ENCODE results near the gene FLOT1. TPM values are rescaled to one million over a fixed set of nuclear protein-coding genes. Genes with fewer than 3 reads are reported as not detected.

Gene FLOT1
- total RNA-seq, 1 experiment from 2014 or later: 176 TPM

GRCh38 chr6:30774701-30775100 is 32.2 kb upstream of the FLOT1 start:
- Histone ChIP-seq H3K4me1 (ENCODE audit: control insufficient read depth, insufficient read depth, low read length) (peaks cover 34% of the 10 kb centered on the region), H3K9me3 (ENCODE audit: control insufficient read depth, insufficient read depth, low read depth, low read length) (no peaks in the 10 kb centered on the region), H3K27me3 (ENCODE audit: control insufficient read depth, insufficient read depth, low read length) (no peaks in the 10 kb centered on the region), H3K27ac (ENCODE audit: low read length) (peak overlapping the region; percentile 14; the same call in 1 of the 2 replicates), H3K36me3 (ENCODE audit: control insufficient read depth, insufficient read depth, low read length) (no peaks in the 10 kb centered on the region), H3K4me3 (ENCODE audit: low read depth in 2 of 2, low read length in 2 of 2) (no peak overlapping the region)
- TF ChIP-seq TCF7L2 (IDR thresholded peaks at IDR 0.05; ENCODE audit: low read depth, low read length) (no peak), POLR2AphosphoS5 (IDR thresholded peaks at IDR 0.05; ENCODE audit: low read depth, low read length) (no peak), CTCF (IDR thresholded peaks at IDR 0.05) (no peak), REST (IDR thresholded peaks at IDR 0.05; ENCODE audit: insufficient read depth in 1 of 2, low read depth in 2 of 2, low read length in 1 of 2) (no peak), SIN3A (IDR thresholded peaks at IDR 0.05; ENCODE audit: borderline replicate concordance, insufficient read depth, low read depth, low read length) (no peak)
- in situ Hi-C loops (cut with HindIII; ENCODE audit: low pct_unique_long_range_greater_than_20kb, low sequenced_read_pairs): no loop called here
- intact Hi-C loops (cut with micrococcal nuclease; ENCODE audit: unreplicated experiment): no loop called here
- no peak for DNase-seq (ENCODE audit: low read depth, low spot score)
- CTCF ChIA-PET: interaction anchor here (0.5 kb wide), 1 partner anchor 15 kb away, joined by 3 read pairs; no protein-coding TSS in a partner anchor
- BruUV-seq (replicated peaks): no TSS peak
- ATAC-seq: no peak
- POLR2A ChIA-PET: interaction anchor here (0.6 to 0.7 kb wide), 2 partner anchors 13 to 28 kb away, joined by 4 to 5 read pairs; no protein-coding TSS in a partner anchor

GRCh38 chr6:30770592-30770991 is 28.1 kb upstream of the FLOT1 start:
- ChIA-PET CTCF (no interaction called here), POLR2A (no interaction called here)
- Histone ChIP-seq H3K27ac (ENCODE audit: low read length) (peak overlapping the region; percentile 85), H3K9me3 (ENCODE audit: control insufficient read depth, insufficient read depth, low read depth, low read length) (no peaks in the 10 kb centered on the region), H3K36me3 (ENCODE audit: control insufficient read depth, insufficient read depth, low read length) (no peaks in the 10 kb centered on the region), H3K27me3 (ENCODE audit: control insufficient read depth, insufficient read depth, low read length) (no peaks in the 10 kb centered on the region), H3K4me1 (ENCODE audit: control insufficient read depth, insufficient read depth, low read length) (peaks cover 36% of the 10 kb centered on the region), H3K4me3 (ENCODE audit: low read depth in 2 of 2, low read length in 2 of 2) (no peak overlapping the region)
- ATAC-seq (no peak), DNase-seq (ENCODE audit: low read depth, low spot score) (no peak)
- no peak for TF ChIP-seq SIN3A (IDR thresholded peaks at IDR 0.05; ENCODE audit: borderline replicate concordance, insufficient read depth, low read depth, low read length)
- in situ Hi-C loops (cut with HindIII; ENCODE audit: low pct_unique_long_range_greater_than_20kb, low sequenced_read_pairs) (no loop called here), intact Hi-C loops (cut with micrococcal nuclease; ENCODE audit: unreplicated experiment) (no loop called here)
- BruUV-seq (replicated peaks): no TSS peak

- intact Hi-C loops (cut with micrococcal nuclease; ENCODE audit: unreplicated experiment): no loop called here
- no peak overlapping the region for H3K4me3 ChIP-seq (ENCODE audit: low read depth in 2 of 2, low read length in 2 of 2)
- H3K4me1 ChIP-seq (ENCODE audit: control insufficient read depth, insufficient read depth, low read length): peaks cover 36% of the 10 kb centered on the region
Observed at GRCh38 chr6:30769853-30770524, 27.5 kb upstream of the FLOT1 start.

More at GRCh38 chr6:30769853-30770524, 27.5 kb upstream of the FLOT1 start:
- peak overlapping the region; percentile 85 for H3K27ac ChIP-seq (ENCODE audit: low read length)
- ATAC-seq (peak; percentile 17), DNase-seq (ENCODE audit: low read depth, low spot score) (no peak)
- ChIA-PET POLR2A (interaction anchor here (0.6 to 1.4 kb wide), 2 partner anchors 9 to 516 kb away, joined by 4 read pairs; no protein-coding TSS in a partner anchor), CTCF (interaction anchor here (1.3 kb wide), 2 partner anchors 25 to 50 kb away, joined by 3 to 6 read pairs; partner anchors contain the start of gene IER3)
- H3K27me3 ChIP-seq (ENCODE audit: control insufficient read depth, insufficient read depth, low read length): no peaks in the 10 kb centered on the region
- H3K36me3 ChIP-seq (ENCODE audit: control insufficient read depth, insufficient read depth, low read length): no peaks in the 10 kb centered on the region
- TF ChIP-seq REST (IDR thresholded peaks at IDR 0.05; ENCODE audit: insufficient read depth in 1 of 2, low read depth in 2 of 2, low read length in 1 of 2): no peak
- no peak for TF ChIP-seq CTCF (IDR thresholded peaks at IDR 0.05)
- no peak for TF ChIP-seq SIN3A (IDR thresholded peaks at IDR 0.05; ENCODE audit: borderline replicate concordance, insufficient read depth, low read depth, low read length)
- no peak for TF ChIP-seq POLR2AphosphoS5 (IDR thresholded peaks at IDR 0.05; ENCODE audit: low read depth, low read length)
- no peak for TF ChIP-seq TCF7L2 (IDR thresholded peaks at IDR 0.05; ENCODE audit: low read depth, low read length)
- in situ Hi-C loops (cut with HindIII; ENCODE audit: low pct_unique_long_range_greater_than_20kb, low sequenced_read_pairs): no loop called here
- no TSS peak for BruUV-seq (replicated peaks)
- H3K9me3 ChIP-seq (ENCODE audit: control insufficient read depth, insufficient read depth, low read depth, low read length): no peaks in the 10 kb centered on the region

Data from Panc1 (cell line).